Renal cortical epithelial cell (primary cell): Measurements from ENCODE around the gene FAAP24. TPM values are rescaled to one million over a fixed set of nuclear protein-coding genes. Genes with fewer than 3 reads are reported as not detected.
A peak's percentile ranks its signal among the peaks of the same experiment; 100 is the strongest.
"Not testable (repeated sequence)": the region's sequence is repeated elsewhere in the genome, so short reads cannot be mapped to it uniquely, and the experiment has no call there.

Experiments used
- DNase-seq: peaks from one replicate; pipeline ENCODE4 v3.0.0-alpha.2; 2011; ENCODE audit warnings: low read depth
- total RNA-seq: library from RNA; depleted of rRNA; stranded (reverse); fragments of >200 nt; gene quantifications from 2 replicates; pipeline ENCODE4 v1.2.3, GENCODE V29; 2014

Gene FAAP24
- 1.3 and 2.6 TPM in 2 replicates for total RNA-seq

- peak; percentile 98 for DNase-seq
These were observed at the start of gene FAAP24, which contains the start of gene CEP89 for GRCh38 chr19:32971715-32972540. FAAP24 (plus strand) TSS chr19:32972242; CDS start chr19:32973197, 955 bp downstream. CEP89 (minus strand) TSS chr19:32971958; CDS start chr19:32971874, 84 bp downstream.

- DNase-seq = no peak
These were observed 47.8 kb upstream of the FAAP24 start for GRCh38 chr19:32924200-32924599.

GRCh38 chr19:32928806-32929205 lies 43.2 kb upstream of the FAAP24 start:
- no peak for DNase-seq

- DNase-seq = no peak
These were observed 41.5 kb upstream of the FAAP24 start for GRCh38 chr19:32930567-32930966.

- no peak for DNase-seq
These were observed 38.5 kb upstream of the FAAP24 start for GRCh38 chr19:32933571-32933970.

- no peak for DNase-seq
These were observed 36.4 kb upstream of the FAAP24 start for GRCh38 chr19:32935629-32936028.

GRCh38 chr19:32936065-32936464 lies 36.0 kb upstream of the FAAP24 start:
- no peak for DNase-seq

- not testable (repeated sequence) for DNase-seq
These were observed 30.8 kb upstream of the FAAP24 start for GRCh38 chr19:32941273-32941672.

GRCh38 chr19:32945260-32945659 lies 26.8 kb upstream of the FAAP24 start:
- DNase-seq = no peak

- DNase-seq = no peak
These were observed 5.3 kb upstream of the FAAP24 start for GRCh38 chr19:32966750-32967149.

GRCh38 chr19:32969549-32969948 lies 2.5 kb upstream of the FAAP24 start:
- no peak for DNase-seq

GRCh38 chr19:32971012-32971595 lies 938 bp upstream of the FAAP24 start:
- no peak for DNase-seq

GRCh38 chr19:32976223-32976805 lies 4.3 kb downstream of the FAAP24 start:
- DNase-seq = peak; percentile 55

- DNase-seq = no peak
These were observed 5.2 kb downstream of the FAAP24 start for GRCh38 chr19:32977280-32977679.

- DNase-seq = not testable (repeated sequence)
These were observed 5.8 kb downstream of the FAAP24 start for GRCh38 chr19:32977813-32978212.

GRCh38 chr19:32979807-32980206 lies 7.8 kb downstream of the FAAP24 start:
- DNase-seq = not testable (repeated sequence)

- not testable (repeated sequence) for DNase-seq
These were observed 10.4 kb downstream of the FAAP24 start for GRCh38 chr19:32982488-32982887.

GRCh38 chr19:32988254-32988653 lies 16.2 kb downstream of the FAAP24 start:
- not testable (repeated sequence) for DNase-seq

GRCh38 chr19:32988724-32989123 lies 16.7 kb downstream of the FAAP24 start:
- no peak for DNase-seq

- not testable (repeated sequence) for DNase-seq
These were observed 23.9 kb downstream of the FAAP24 start for GRCh38 chr19:32995966-32996365.

GRCh38 chr19:32997061-32997464 lies 25.0 kb downstream of the FAAP24 start:
- DNase-seq = not testable (repeated sequence)

GRCh38 chr19:32997716-32998355 lies 25.8 kb downstream of the FAAP24 start:
- DNase-seq = no peak
